NCI-H1048 (cell line): Measurements from ENCODE around the gene NOTCH2.
"Not testable (repeated sequence)": the region's sequence is repeated elsewhere in the genome, so short reads cannot be mapped to it uniquely, and the experiment has no call there.

ENCODE experiments used
- DNase-seq: peaks from one replicate; lab custom pipeline; 2025; lab: John Stamatoyannopoulos, UW

NOTCH2 gene

GRCh38 chr1:120069067-120069919 lies at the start of gene NOTCH2:
NOTCH2 (minus strand) TSS chr1:120069662; CDS start chr1:120069406, 256 bp downstream.
- DNase-seq = not testable (repeated sequence)

GRCh38 chr1:120117371-120118177 lies 48.1 kb upstream of the NOTCH2 start:
- DNase-seq = not testable (repeated sequence)

- not testable (repeated sequence) for DNase-seq
These were observed 46.6 kb upstream of the NOTCH2 start for GRCh38 chr1:120116094-120116493.

GRCh38 chr1:120113134-120113533 lies 43.7 kb upstream of the NOTCH2 start:
- DNase-seq = not testable (repeated sequence)

- DNase-seq = not testable (repeated sequence)
These were observed 42.8 kb upstream of the NOTCH2 start for GRCh38 chr1:120112212-120112611.

- not testable (repeated sequence) for DNase-seq
These were observed 42.3 kb upstream of the NOTCH2 start for GRCh38 chr1:120111771-120112170.

- not testable (repeated sequence) for DNase-seq
These were observed 41.5 kb upstream of the NOTCH2 start for GRCh38 chr1:120111008-120111407.

GRCh38 chr1:120109656-120110055 lies 40.2 kb upstream of the NOTCH2 start:
- not testable (repeated sequence) for DNase-seq

- not testable (repeated sequence) for DNase-seq
These were observed 39.7 kb upstream of the NOTCH2 start for GRCh38 chr1:120109180-120109579.

GRCh38 chr1:120105288-120105687 lies 35.8 kb upstream of the NOTCH2 start:
- DNase-seq = not testable (repeated sequence)

GRCh38 chr1:120103768-120104167 lies 34.3 kb upstream of the NOTCH2 start:
- not testable (repeated sequence) for DNase-seq

GRCh38 chr1:120101593-120101992 lies 32.1 kb upstream of the NOTCH2 start:
- not testable (repeated sequence) for DNase-seq

- DNase-seq = not testable (repeated sequence)
These were observed 31.1 kb upstream of the NOTCH2 start for GRCh38 chr1:120100590-120100989.

- DNase-seq = not testable (repeated sequence)
These were observed 29.7 kb upstream of the NOTCH2 start for GRCh38 chr1:120098986-120099759.

- not testable (repeated sequence) for DNase-seq
These were observed 27.6 kb upstream of the NOTCH2 start for GRCh38 chr1:120096981-120097545.

GRCh38 chr1:120093548-120094181 lies 24.2 kb upstream of the NOTCH2 start:
- not testable (repeated sequence) for DNase-seq

- not testable (repeated sequence) for DNase-seq
These were observed 23.1 kb upstream of the NOTCH2 start for GRCh38 chr1:120092232-120093218.

- DNase-seq = not testable (repeated sequence)
These were observed 21.4 kb upstream of the NOTCH2 start for GRCh38 chr1:120090830-120091229.

GRCh38 chr1:120087959-120088358 lies 18.5 kb upstream of the NOTCH2 start:
- DNase-seq = not testable (repeated sequence)

GRCh38 chr1:120069920-120070214 lies 405 bp upstream of the NOTCH2 start:
- not testable (repeated sequence) for DNase-seq
